ENCODE results near the gene VKORC1.

VKORC1 gene

GRCh38 chr16:31061126-31061812, 33.3 kb downstream of the VKORC1 start:
- no peak for DNase-seq

GRCh38 chr16:31055613-31056012, 39.0 kb downstream of the VKORC1 start:
- no peak for DNase-seq

GRCh38 chr16:31052114-31052513, 42.5 kb downstream of the VKORC1 start:
- DNase-seq = no peak

GRCh38 chr16:31050280-31051030, 44.1 kb downstream of the VKORC1 start:
- DNase-seq = no peak

- no peak for DNase-seq
These were observed 50.6 kb downstream of the VKORC1 start for GRCh38 chr16:31043898-31044481.

GRCh38 chr16:31043352-31043751, 51.2 kb downstream of the VKORC1 start:
- DNase-seq = no peak

- DNase-seq = no peak
These were observed 51.7 kb downstream of the VKORC1 start for GRCh38 chr16:31042866-31043265.

All from CD4-positive, alpha-beta T cell treated with Interleukin-6 for 4 hours (primary cell).